HepG2 (cell line): Measurements from ENCODE around the gene SRGAP3. TPM values are rescaled to one million over a fixed set of nuclear protein-coding genes. Genes with fewer than 3 reads are reported as not detected.

Experiments used
- ATAC-seq: fragments of 200-7000 bp; cut with Tn5 transposase; 3 replicates; pipeline ENCODE4 v1.9.1; 2020; ENCODE audit warnings: mild to moderate bottlenecking, moderate library complexity
- BruUV-seq: library from RNA; stranded (reverse); fragments of 400-500 nt; replicated peaks from 2 replicates; lab custom pipeline; 2021; lab: Mats Ljungman, UMichigan
- CTCF ChIA-PET: fragments of 300-600 bp; formaldehyde crosslinking; extraction: SDS; loops from one replicate; lab custom pipeline; 2021; ENCODE audit warnings: low total read pairs, inconsistent platforms, low intra/inter-chr PET ratio; lab: Yijun Ruan, JAX
- POLR2A ChIA-PET: fragments of 350-600 bp; sonication (Branson Sonifier 250); formaldehyde crosslinking; loops from one replicate; lab custom pipeline; 2020; ENCODE audit warnings: antibody characterized with exemption, inconsistent platforms; lab: Yijun Ruan, JAX
- DNase-seq: peaks from one replicate; pipeline ENCODE4 v3.0.0-alpha.2; 2015; ENCODE audit warnings: low spot score
- FAIRE-seq: peaks from 3 replicates; lab custom pipeline; 2011; peaks lifted over from hg19 to GRCh38; lab: Jason Lieb, UNC
- H2AFZ ChIP-seq: one replicate; pipeline ENCODE4 v1.6.1; 2011; ENCODE audit warnings: low read length, inconsistent platforms
- H3K27ac ChIP-seq: fragments of 300-600 bp; 3 replicates; pipeline ENCODE4 v1.8.0; 2011; ENCODE audit warnings: mixed run types, mild to moderate bottlenecking, mixed read lengths, low read length, inconsistent platforms; ENCODE audit not compliant: insufficient read depth; ENCODE audit errors: extremely low read length
- H3K27me3 ChIP-seq, 2 experiments: fragments of 200-600 bp in 1 of 2; 2 replicates in 1 of 2; 3 replicates in 1 of 2; pipeline versions ENCODE4 v1.6.0 to v1.8.0; 2011; ENCODE audit warnings: low read length in 2 of 2, mild to moderate bottlenecking in 2 of 2, moderate library complexity in 2 of 2, inconsistent platforms in 1 of 2; ENCODE audit not compliant: insufficient read depth in 2 of 2, control insufficient read depth in 1 of 2
- H3K36me3 ChIP-seq, 2 experiments: fragments of 200-600 bp in 1 of 2; replicated peaks in 1 of 2; 2 replicates in 1 of 2; 3 replicates in 1 of 2; pipeline versions ENCODE4 v1.5.1 to v1.8.0; 2011; ENCODE audit warnings: low read length in 2 of 2, inconsistent platforms in 1 of 2; ENCODE audit not compliant: insufficient read depth in 2 of 2, control insufficient read depth in 1 of 2
- H3K4me1 ChIP-seq: 2 replicates; pipeline ENCODE4 v1.5.1; 2012; ENCODE audit warnings: low read length, inconsistent platforms; ENCODE audit not compliant: insufficient read depth
- H3K4me2 ChIP-seq: 2 replicates; pipeline ENCODE4 v1.6.0; 2011; ENCODE audit warnings: low read depth, low read length, inconsistent platforms
- H3K4me3 ChIP-seq, 3 experiments: fragments of 200-600 bp in 1 of 3; sonication (generic), shearing (Covaris generic) in 1 of 3; replicated peaks in 1 of 3; 2 replicates each; pipeline ENCODE4 v1.5.1; 2011 to 2016; ENCODE audit warnings: low read length in 3 of 3, inconsistent platforms in 2 of 3, low read depth in 2 of 3, mild to moderate bottlenecking in 2 of 3, control low read depth in 1 of 3, mixed read lengths in 1 of 3; ENCODE audit not compliant: insufficient read depth in 1 of 3
- H3K79me2 ChIP-seq: one replicate; pipeline ENCODE4 v1.6.1; 2011; ENCODE audit warnings: low read length, inconsistent platforms; ENCODE audit not compliant: insufficient read depth
- H3K9ac ChIP-seq: 2 replicates; pipeline ENCODE4 v1.6.0; 2011; ENCODE audit warnings: mild to moderate bottlenecking, low read depth, low read length, inconsistent platforms; ENCODE audit not compliant: insufficient read depth
- H3K9me3 ChIP-seq: 2 replicates; pipeline ENCODE4 v1.5.1; 2012; ENCODE audit warnings: mild to moderate bottlenecking, low read length
- H4K20me1 ChIP-seq: 2 replicates; pipeline ENCODE4 v1.6.0; 2011; ENCODE audit warnings: inconsistent platforms, mild to moderate bottlenecking, low read length, moderate library complexity; ENCODE audit not compliant: insufficient read depth
- CSRNP2 ChIP-seq: sonication (generic); formaldehyde crosslinking; conservative IDR thresholded peaks from 2 replicates; pipeline ENCODE4 v1.8.0; 2022; ENCODE audit warnings: low read depth, missing genetic modification reagents
- SMAD3 ChIP-seq: sonication (generic); formaldehyde crosslinking; IDR thresholded peaks from 2 replicates; pipeline ENCODE4 v1.4.0; 2020; ENCODE audit warnings: missing genetic modification reagents
- SOX13 ChIP-seq, 3 experiments: fragments of 450-650 bp in 1 of 3; sonication (generic) in 1 of 3; formaldehyde crosslinking in 1 of 3; IDR thresholded peaks in 2 of 3; conservative IDR thresholded peaks in 1 of 3; 2 replicates each; pipeline versions ENCODE4 v1.5.0 to v1.6.1; 2016 to 2020; ENCODE audit warnings: antibody characterized with exemption in 1 of 3, mild to moderate bottlenecking in 1 of 3, missing compliant biosample characterization in 1 of 3, missing genetic modification reagents in 1 of 3, moderate library complexity in 1 of 3
- TIGD3 ChIP-seq: sonication (generic); formaldehyde crosslinking; IDR thresholded peaks from 2 replicates; pipeline ENCODE4 v1.5.1; 2020; ENCODE audit warnings: mild to moderate bottlenecking, missing genetic modification reagents, borderline replicate concordance
- ZSCAN29 ChIP-seq: sonication (generic); formaldehyde crosslinking; conservative IDR thresholded peaks from 2 replicates; pipeline ENCODE4 v1.4.0; 2020; ENCODE audit warnings: mild to moderate bottlenecking, missing genetic modification reagents
- WGBS: methylation state at CpG from one replicate; pipeline ENCODE4 v1.1.6; 2017; ENCODE audit warnings: low lambda C conversion rate; 5-methylcytosine and 5-hydroxymethylcytosine counted together
- in situ Hi-C: cut with HindIII; loops from 2 replicates; pipeline ENCODE4 v1.10.0; 2017; ENCODE audit warnings: low pct_unique_long_range_greater_than_20kb; ENCODE audit not compliant: extremely low pct_ligation_motif_present
- intact Hi-C: fragments of 100-400 bp; cut with micrococcal nuclease; formaldehyde crosslinking; loops from one replicate; pipeline ENCODE4 v1.10.0; 2022; ENCODE audit not compliant: unreplicated experiment
- polyA plus RNA-seq, 8 experiments: library from polyadenylated mRNA; depleted of rRNA in 3 of 8; stranded (reverse) in 7 of 8; unstranded in 1 of 8; fragments of >200 nt; fragmentation: Illumina TruSeq in 4 of 8; extraction: Trizol in 4 of 8; gene quantifications; 2 replicates each; pipeline versions ENCODE4 v1.2.1 to v1.2.3, GENCODE V29; 2011 to 2016; ENCODE audit warnings: low read depth in 4 of 8, missing spikeins in 1 of 8, mixed read lengths in 1 of 8; ENCODE audit not compliant: insufficient read depth in 1 of 8
- total RNA-seq, 5 experiments: library from RNA; depleted of rRNA; stranded (reverse); fragments of >200 nt; fragmentation: Illumina TruSeq; extraction: Trizol; gene quantifications; 2 replicates each; pipeline ENCODE4 v1.2.3, GENCODE V29; 2016; ENCODE audit warnings: low read depth in 1 of 5

The SRGAP3 gene
- total and polyA plus RNA-seq, 2 of the 13 experiments (the other 11 are each of a cell fraction or from before 2014, with no cell fraction given) = 1.2 to 1.4 TPM

- TF ChIP-seq SOX13 (IDR thresholded peaks at IDR 0.05) (no peak), SOX13 (CRISPR knock-in tag; conservative IDR thresholded peaks at IDR 0.05 in 1 of 2, IDR thresholded peaks at IDR 0.05 in 1 of 2) (peak in 1 of 2 experiments; percentile 38; a peak in 1 of 4 replicates), TIGD3 (CRISPR knock-in tag) (no peak), SMAD3 (CRISPR knock-in tag) (no peak)
- Histone ChIP-seq H3K4me2 (no peak overlapping the region), H3K4me1 (peaks cover 11% of the 10 kb centered on the region), H3K27me3 (0 out of 5 replicates have a peak, but pooled peaks cover 0 to 2% of the 10 kb centered on the region in 2 experiments), H3K27ac (no peak overlapping the region), H3K9ac (no peak overlapping the region), H3K36me3 (no peaks in the 10 kb centered on the region), H3K79me2 (no peaks in the 10 kb centered on the region), H2AFZ (no peak overlapping the region), H4K20me1 (no peaks in the 10 kb centered on the region), H3K9me3 (no peaks in the 10 kb centered on the region), H3K4me3 (no peak overlapping the region)
- ATAC-seq (no peak), DNase-seq (no peak), FAIRE-seq (no peak)
- POLR2A ChIA-PET = no interaction called here
- in situ Hi-C loops = no loop called here
- CTCF ChIA-PET = no interaction called here
- WGBS = 23% methylated on average over 4 of the region's 4 CpGs
- BruUV-seq = no TSS peak
- intact Hi-C loops = no loop called here
These were observed 54.8 kb downstream of the SRGAP3 start for GRCh38 chr3:9194509-9195184.

GRCh38 chr3:9193633-9194195, 55.7 kb downstream of the SRGAP3 start:
- no peak overlapping the region for H3K4me2 ChIP-seq
- H3K4me1 ChIP-seq = peaks cover 11% of the 10 kb centered on the region
- H3K9ac ChIP-seq = no peak overlapping the region
- FAIRE-seq = no peak
- H2AFZ ChIP-seq = no peak overlapping the region
- no TSS peak for BruUV-seq
- ChIA-PET CTCF (no interaction called here), POLR2A (no interaction called here)
- no peak for ATAC-seq
- DNase-seq = no peak
- H4K20me1 ChIP-seq = no peaks in the 10 kb centered on the region
- H3K27me3 ChIP-seq = 0 out of 5 replicates have a peak, but pooled peaks cover 0 to 2% of the 10 kb centered on the region in 2 experiments
- in situ Hi-C loops = no loop called here
- intact Hi-C loops = no loop called here
- TF ChIP-seq ZSCAN29 (CRISPR knock-in tag) (no peak), CSRNP2 (no peak)
- no peaks in the 10 kb centered on the region for H3K79me2 ChIP-seq
- H3K36me3 ChIP-seq = no peaks in the 10 kb centered on the region
- H3K27ac ChIP-seq = no peak overlapping the region
- WGBS = 57% methylated on average over 8 of the region's 10 CpGs
- H3K9me3 ChIP-seq = no peaks in the 10 kb centered on the region
- H3K4me3 ChIP-seq = no peak overlapping the region
